Measurements from ENCODE around the gene MYADML2.
"Not testable (repeated sequence)": the region's sequence is repeated elsewhere in the genome, so short reads cannot be mapped to it uniquely, and the experiment has no call there.

Gene MYADML2

GRCh38 chr17:81984773-81985410, 37.9 kb upstream of the MYADML2 start:
- DNase-seq (ENCODE audit: extremely low spot score), result no peak
- CTCF ChIA-PET, result interaction anchor here (1.1 to 1.3 kb wide), 2 partner anchors 21 to 221 kb away, joined by 3 to 4 read pairs; no protein-coding TSS in a partner anchor
- POLR2A ChIA-PET, result no interaction called here
- TF ChIP-seq, protein P1, sequence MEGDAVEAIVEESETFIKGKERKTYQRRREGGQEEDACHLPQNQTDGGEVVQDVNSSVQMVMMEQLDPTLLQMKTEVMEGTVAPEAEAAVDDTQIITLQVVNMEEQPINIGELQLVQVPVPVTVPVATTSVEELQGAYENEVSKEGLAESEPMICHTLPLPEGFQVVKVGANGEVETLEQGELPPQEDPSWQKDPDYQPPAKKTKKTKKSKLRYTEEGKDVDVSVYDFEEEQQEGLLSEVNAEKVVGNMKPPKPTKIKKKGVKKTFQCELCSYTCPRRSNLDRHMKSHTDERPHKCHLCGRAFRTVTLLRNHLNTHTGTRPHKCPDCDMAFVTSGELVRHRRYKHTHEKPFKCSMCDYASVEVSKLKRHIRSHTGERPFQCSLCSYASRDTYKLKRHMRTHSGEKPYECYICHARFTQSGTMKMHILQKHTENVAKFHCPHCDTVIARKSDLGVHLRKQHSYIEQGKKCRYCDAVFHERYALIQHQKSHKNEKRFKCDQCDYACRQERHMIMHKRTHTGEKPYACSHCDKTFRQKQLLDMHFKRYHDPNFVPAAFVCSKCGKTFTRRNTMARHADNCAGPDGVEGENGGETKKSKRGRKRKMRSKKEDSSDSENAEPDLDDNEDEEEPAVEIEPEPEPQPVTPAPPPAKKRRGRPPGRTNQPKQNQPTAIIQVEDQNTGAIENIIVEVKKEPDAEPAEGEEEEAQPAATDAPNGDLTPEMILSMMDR (IDR thresholded peaks at IDR 0.05; ENCODE audit: control extremely low read depth, extremely low read depth, low read depth, missing control alignments), result no peak

DNA sequence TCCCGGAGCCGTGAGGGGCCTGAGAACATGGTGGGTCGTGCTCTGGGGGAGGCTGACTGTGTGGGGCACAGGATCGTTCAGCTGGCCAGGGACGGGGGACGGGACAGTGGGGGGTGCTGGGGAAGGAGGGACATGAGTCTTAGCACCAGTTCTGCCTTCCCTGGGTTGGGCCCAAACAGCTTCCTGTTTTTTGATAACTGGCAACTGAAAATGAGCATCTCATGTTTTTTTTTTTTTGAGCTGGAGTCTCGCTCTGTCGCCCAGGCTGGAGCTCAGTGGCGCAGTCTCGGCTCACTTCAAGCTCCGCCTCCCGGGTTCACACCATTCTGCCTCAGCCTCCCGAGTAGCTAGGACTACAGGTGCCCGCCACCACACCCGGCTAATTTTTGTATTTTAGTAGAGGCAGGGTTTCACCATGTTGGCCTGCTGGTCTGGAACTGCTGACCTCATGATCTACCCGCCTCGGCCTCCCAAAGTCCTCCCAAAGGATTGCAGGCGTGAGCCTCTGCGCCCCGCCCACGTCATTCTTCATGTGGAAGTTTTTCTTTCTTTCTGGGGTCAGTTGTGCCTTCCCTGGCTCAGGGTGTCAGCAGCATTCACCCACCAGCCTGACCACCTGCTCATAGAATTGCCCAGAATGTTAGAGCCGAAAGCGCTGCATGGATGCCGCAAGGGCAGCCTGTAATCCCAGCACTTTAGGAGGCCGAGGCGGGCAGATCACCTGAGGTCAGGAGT, 36.8 kb upstream of the MYADML2 start:
- ChIA-PET CTCF (interaction anchor here (2.5 kb wide), 1 partner anchor 24 kb away, joined by 9 read pairs; no protein-coding TSS in a partner anchor), POLR2A (interaction anchor here (0.6 kb wide), 1 partner anchor 519 kb away, joined by 4 read pairs; no protein-coding TSS in a partner anchor)
- TF ChIP-seq, protein P1 (IDR thresholded peaks at IDR 0.05; ENCODE audit: control extremely low read depth, extremely low read depth, low read depth, missing control alignments), result no peak
- no peak for DNase-seq (ENCODE audit: extremely low spot score)

GRCh38 chr17:81983011-81983638, 36.1 kb upstream of the MYADML2 start:
- POLR2A ChIA-PET, result interaction anchor here (0.5 to 0.6 kb wide), 3 partner anchors 111 to 520 kb away, joined by 4 to 8 read pairs (median 4); no protein-coding TSS in a partner anchor
- TF ChIP-seq, protein P1 (IDR thresholded peaks at IDR 0.05; ENCODE audit: control extremely low read depth, extremely low read depth, low read depth, missing control alignments), result no peak
- CTCF ChIA-PET, result interaction anchor here (2.5 kb wide), 1 partner anchor 24 kb away, joined by 9 read pairs; no protein-coding TSS in a partner anchor
- DNase-seq (ENCODE audit: extremely low spot score), result no peak

DNA sequence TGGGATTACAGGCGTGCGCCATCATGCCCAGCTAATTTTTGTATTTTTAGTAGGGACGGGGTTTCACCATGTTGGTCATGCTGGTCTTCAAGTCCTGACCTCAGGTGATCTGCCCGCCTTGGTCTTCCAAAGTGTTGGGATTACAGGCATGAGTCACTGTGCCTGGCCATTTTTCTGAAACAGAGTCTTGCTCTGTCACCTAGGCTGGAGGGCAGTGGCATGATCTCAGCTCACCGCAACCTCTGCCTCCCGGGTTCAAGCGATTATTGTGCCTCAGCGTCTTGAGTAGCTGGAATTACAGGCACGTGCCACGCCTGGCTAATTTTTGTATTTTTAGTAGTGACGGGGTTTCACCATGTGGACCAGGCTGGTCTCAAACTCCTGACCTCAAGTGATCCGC, 34.5 kb upstream of the MYADML2 start:
- POLR2A ChIA-PET; DNase-seq (ENCODE audit: extremely low spot score); CTCF ChIA-PET: not testable (repeated sequence)

DNA sequence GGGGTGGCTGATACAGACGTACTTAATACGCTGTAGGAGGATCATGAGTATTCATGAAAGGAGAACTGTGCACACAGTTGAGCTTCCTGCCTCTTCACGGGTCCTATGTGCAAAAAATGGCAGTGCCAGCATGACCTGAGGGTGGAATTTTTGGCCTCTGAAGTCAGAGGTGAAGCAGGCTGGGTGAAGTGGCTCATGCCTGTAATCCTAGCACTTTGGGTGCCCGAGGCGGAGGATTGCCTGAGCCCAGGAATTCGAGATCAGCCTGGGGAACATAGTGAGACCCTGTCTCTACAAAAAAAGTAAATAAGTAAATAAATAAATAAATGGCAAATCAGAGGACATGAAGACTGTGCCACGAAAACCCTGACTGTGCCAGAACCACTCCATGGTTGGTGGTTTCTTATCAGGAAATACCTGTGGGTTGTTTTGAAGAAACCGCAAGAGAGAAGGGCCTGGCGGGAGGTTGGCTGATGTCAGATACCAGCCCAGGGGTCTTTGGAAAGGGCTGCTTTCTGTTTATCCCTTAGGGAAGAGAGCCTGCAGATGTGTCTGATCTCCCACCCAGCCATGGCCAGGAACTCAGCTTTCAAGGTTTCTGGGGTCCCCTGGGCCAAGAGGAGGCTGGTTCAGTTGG, 33.8 kb upstream of the MYADML2 start:
- ChIA-PET CTCF (interaction anchor here (1.6 to 3.4 kb wide), 2 partner anchors 21 to 39 kb away, joined by 4 to 18 read pairs; no protein-coding TSS in a partner anchor), POLR2A (no interaction called here)
- TF ChIP-seq, protein P1 (IDR thresholded peaks at IDR 0.05; ENCODE audit: control extremely low read depth, extremely low read depth, low read depth, missing control alignments), result no peak
- DNase-seq (ENCODE audit: extremely low spot score), result no peak

- DNase-seq (ENCODE audit: extremely low spot score), result no peak
- TF ChIP-seq, protein P1 (IDR thresholded peaks at IDR 0.05; ENCODE audit: control extremely low read depth, extremely low read depth, low read depth, missing control alignments), result no peak
- ChIA-PET POLR2A (no interaction called here), CTCF (interaction anchor here (1.2 to 3.4 kb wide), 3 partner anchors 20 to 58 kb away, joined by 3 to 18 read pairs (median 4); partner anchors contain the start of gene DCXR)
These were observed 33.1 kb upstream of the MYADML2 start for GRCh38 chr17:81980122-81980521.

Data from GM10248 (cell line).